Adrenal gland (tissue), 5 donors: ENCODE results near the gene HPSE2.

Experiments
- CTCF ChIP-seq, 6 experiments: fragments of 450-650 bp in 4 of 6; fragments of 200-600 bp in 2 of 6; sonication (generic) in 1 of 6; IDR thresholded peaks; 1 replicate in 5 of 6; 2 replicates in 1 of 6; pipeline versions ENCODE4 v1.5.1 to v1.8.0; 2016 to 2021; ENCODE audit warnings: antibody characterized with exemption in 6 of 6, mild to moderate bottlenecking in 2 of 6, moderate library complexity in 1 of 6
- POLR2A ChIP-seq, 2 donors: fragments of 450-650 bp; IDR thresholded peaks; one replicate each; pipeline ENCODE4 v1.6.1; 2017; ENCODE audit warnings: antibody characterized with exemption in 2 of 2, mild to moderate bottlenecking in 2 of 2, moderate library complexity in 1 of 2
- donor health status: DM: no; HTN: no; CAD: no.

- TF ChIP-seq CTCF (IDR thresholded peaks at IDR 0.05) (no peak), POLR2A (IDR thresholded peaks at IDR 0.05) (no peak)
These were observed 723.8 kb downstream of the HPSE2 start for GRCh38 chr10:98511876-98512275.
